Inferior parietal cortex (tissue), 1 donor: ENCODE data around the gene KCNMA1.

Source experiments
- DNase-seq: peaks from one replicate; pipeline ENCODE4 v3.0.0-alpha.2; 2016; ENCODE audit errors: extremely low spot score

KCNMA1 gene

GRCh38 chr10:77158666-77159065, 478.9 kb downstream of the KCNMA1 start:
- no peak for DNase-seq

GRCh38 chr10:77157248-77158019, 480.2 kb downstream of the KCNMA1 start:
- DNase-seq: no peak

GRCh38 chr10:77156406-77156879, 481.2 kb downstream of the KCNMA1 start:
- no peak for DNase-seq

GRCh38 chr10:77152256-77152655, 485.4 kb downstream of the KCNMA1 start:
- DNase-seq: no peak

- no peak for DNase-seq
Observed at GRCh38 chr10:77151408-77151807, 486.2 kb downstream of the KCNMA1 start.

- no peak for DNase-seq
Observed at GRCh38 chr10:77149706-77150105, 487.9 kb downstream of the KCNMA1 start.

GRCh38 chr10:77149001-77149400, 488.6 kb downstream of the KCNMA1 start:
- DNase-seq: no peak

- DNase-seq: no peak
Observed at GRCh38 chr10:77147871-77148270, 489.7 kb downstream of the KCNMA1 start.

GRCh38 chr10:77146712-77147336, 490.8 kb downstream of the KCNMA1 start:
- no peak for DNase-seq

- DNase-seq: no peak
Observed at GRCh38 chr10:77144656-77145055, 493.0 kb downstream of the KCNMA1 start.

GRCh38 chr10:77139252-77140160, 498.1 kb downstream of the KCNMA1 start:
- peak; percentile 33 for DNase-seq

GRCh38 chr10:77138541-77138940, 499.1 kb downstream of the KCNMA1 start:
- DNase-seq: no peak

GRCh38 chr10:77135555-77135954, 502.1 kb downstream of the KCNMA1 start:
- DNase-seq: no peak

- no peak for DNase-seq
Observed at GRCh38 chr10:77131214-77131613, 506.4 kb downstream of the KCNMA1 start.

- no peak for DNase-seq
Observed at GRCh38 chr10:77127243-77127642, 510.4 kb downstream of the KCNMA1 start.

- no peak for DNase-seq
Observed at GRCh38 chr10:77125231-77125630, 512.4 kb downstream of the KCNMA1 start.

- DNase-seq: no peak
Observed at GRCh38 chr10:77123330-77123729, 514.3 kb downstream of the KCNMA1 start.

- no peak for DNase-seq
Observed at GRCh38 chr10:77121829-77122228, 515.8 kb downstream of the KCNMA1 start.

- no peak for DNase-seq
Observed at GRCh38 chr10:77120666-77121376, 516.8 kb downstream of the KCNMA1 start.

GRCh38 chr10:77120012-77120411, 517.6 kb downstream of the KCNMA1 start:
- no peak for DNase-seq

GRCh38 chr10:77118603-77119282, 518.9 kb downstream of the KCNMA1 start:
- DNase-seq: no peak
